Lower lobe of right lung (tissue), 2 donors: ENCODE results near the gene RTN4R. TPM values are rescaled to one million over a fixed set of nuclear protein-coding genes. Genes with fewer than 3 reads are reported as not detected.

ENCODE experiments used
- ATAC-seq, 2 donors: fragments of 200-7000 bp; cut with Tn5 transposase; one replicate each; pipeline ENCODE4 v1.9.1; 2020 to 2022; ENCODE audit warnings: mild to moderate bottlenecking in 2 of 2, moderate library complexity in 2 of 2
- DNase-seq: peaks from one replicate; pipeline ENCODE4 v3.0.0-alpha.2; 2020
- H3K27ac ChIP-seq: fragments of 200-600 bp; one replicate; pipeline ENCODE4 v1.8.0; 2022
- H3K27me3 ChIP-seq: fragments of 200-600 bp; one replicate; pipeline ENCODE4 v1.8.0; 2022; ENCODE audit warnings: low read depth
- H3K36me3 ChIP-seq: fragments of 200-600 bp; one replicate; pipeline ENCODE4 v1.8.0; 2022; ENCODE audit warnings: mild to moderate bottlenecking
- H3K4me1 ChIP-seq: fragments of 200-600 bp; one replicate; pipeline ENCODE4 v1.8.0; 2022
- H3K4me3 ChIP-seq: fragments of 200-600 bp; one replicate; pipeline ENCODE4 v1.8.0; 2022; ENCODE audit warnings: mild to moderate bottlenecking
- H3K9me3 ChIP-seq: fragments of 200-600 bp; one replicate; pipeline ENCODE4 v1.8.0; 2022
- CTCF ChIP-seq: fragments of 200-600 bp; IDR thresholded peaks from one replicate; pipeline ENCODE4 v1.8.0; 2022; ENCODE audit warnings: antibody characterized with exemption, mild to moderate bottlenecking
- intact Hi-C: fragments of 100-400 bp; cut with DNase I; formaldehyde crosslinking; loops from one replicate; pipeline ENCODE4 v1.11.0; 2022
- total RNA-seq: library from RNA; stranded (reverse); fragmentation: NEBNext Ultra II Directional; extraction: Animal tissue kit (Norgen Biotek cat#: 25700); gene quantifications from one replicate; pipeline ENCODE4 v1.2.1, GENCODE V29; 2021
- donor health status: DM: no; HTN: yes; CAD: no; lungs with severe emphysema.

RTN4R gene
- total RNA-seq, 1 donor from 2014 or later = 9.6 TPM

GRCh38 chr22:20249797-20250354, 18.2 kb downstream of the RTN4R start:
- Histone ChIP-seq H3K4me1 (peaks cover 13% of the 10 kb centered on the region), H3K27me3 (no peaks in the 10 kb centered on the region), H3K4me3 (no peak overlapping the region), H3K27ac (no peak overlapping the region), H3K9me3 (no peaks in the 10 kb centered on the region), H3K36me3 (no peaks in the 10 kb centered on the region)
- TF ChIP-seq CTCF = no peak
- no peak for DNase-seq
- intact Hi-C loops = no loop called here
- ATAC-seq = no peak

GRCh38 chr22:20248461-20248978, 19.6 kb downstream of the RTN4R start:
- no peaks in the 10 kb centered on the region for H3K9me3 ChIP-seq
- no peak overlapping the region for H3K27ac ChIP-seq
- TF ChIP-seq CTCF = no peak
- DNase-seq (no peak), ATAC-seq (no peak)
- H3K36me3 ChIP-seq = no peaks in the 10 kb centered on the region
- intact Hi-C loops = no loop called here
- H3K4me1 ChIP-seq = peaks cover 23% of the 10 kb centered on the region
- no peak overlapping the region for H3K4me3 ChIP-seq
- no peaks in the 10 kb centered on the region for H3K27me3 ChIP-seq

- ATAC-seq (no peak), DNase-seq (no peak)
- Histone ChIP-seq H3K27me3 (no peaks in the 10 kb centered on the region), H3K27ac (no peak overlapping the region), H3K9me3 (no peaks in the 10 kb centered on the region), H3K4me3 (no peak overlapping the region), H3K4me1 (peaks cover 32% of the 10 kb centered on the region), H3K36me3 (no peaks in the 10 kb centered on the region)
- no peak for TF ChIP-seq CTCF
- intact Hi-C loops = no loop called here
Measured at GRCh38 chr22:20247608-20248171, 20.4 kb downstream of the RTN4R start.

GRCh38 chr22:20247010-20247505, 21.1 kb downstream of the RTN4R start:
- intact Hi-C loops = no loop called here
- no peak for TF ChIP-seq CTCF
- no peaks in the 10 kb centered on the region for H3K9me3 ChIP-seq
- no peaks in the 10 kb centered on the region for H3K27me3 ChIP-seq
- ATAC-seq = no peak
- DNase-seq = no peak
- no peak overlapping the region for H3K27ac ChIP-seq
- no peaks in the 10 kb centered on the region for H3K36me3 ChIP-seq
- H3K4me1 ChIP-seq = peaks cover 33% of the 10 kb centered on the region
- no peak overlapping the region for H3K4me3 ChIP-seq

- DNase-seq (no peak), ATAC-seq (no peak)
- Histone ChIP-seq H3K4me3 (no peak overlapping the region), H3K27ac (no peak overlapping the region), H3K36me3 (no peaks in the 10 kb centered on the region), H3K4me1 (peaks cover 33% of the 10 kb centered on the region), H3K9me3 (no peaks in the 10 kb centered on the region), H3K27me3 (no peaks in the 10 kb centered on the region)
- intact Hi-C loops = no loop called here
- no peak for TF ChIP-seq CTCF
Measured at GRCh38 chr22:20246368-20247009, 21.6 kb downstream of the RTN4R start.
